Endothelial cell of umbilical vein (primary cell): ENCODE data around the gene CDKL4.

ENCODE experiments used
- EZH2 ChIP-seq: IDR thresholded peaks from 2 replicates; pipeline ENCODE4 v1.6.1; 2012; ENCODE audit warnings: borderline replicate concordance, low read depth, mild to moderate bottlenecking, moderate library complexity, low read length, inconsistent platforms; ENCODE audit not compliant: severe bottlenecking
- FOS ChIP-seq: IDR thresholded peaks from 2 replicates; pipeline ENCODE4 v1.6.1; 2011; ENCODE audit warnings: mild to moderate bottlenecking, low read length, moderate library complexity, borderline replicate concordance; ENCODE audit not compliant: insufficient read depth
- GATA2 ChIP-seq: IDR thresholded peaks from 2 replicates; pipeline ENCODE4 v1.7.0; 2011; ENCODE audit warnings: low read depth, mild to moderate bottlenecking, moderate library complexity, mixed read lengths, low read length; ENCODE audit not compliant: insufficient read length, insufficient read depth
- JUN ChIP-seq: IDR thresholded peaks from 2 replicates; pipeline ENCODE4 v1.6.1; 2011; ENCODE audit warnings: borderline replicate concordance, low read depth; ENCODE audit not compliant: insufficient read length, insufficient read depth
- MYC ChIP-seq: IDR thresholded peaks from one replicate; pipeline ENCODE4 v1.6.1; 2011; ENCODE audit warnings: mild to moderate bottlenecking, low read depth, low read length
- POLR2A ChIP-seq: IDR thresholded peaks from 2 replicates; pipeline ENCODE4 v1.6.1; 2012; ENCODE audit warnings: low read depth, mild to moderate bottlenecking, control low read depth, low read length
- POLR2AphosphoS5 ChIP-seq: IDR thresholded peaks from 2 replicates; pipeline ENCODE4 v1.6.1; 2012; ENCODE audit warnings: low read depth, mild to moderate bottlenecking, control low read depth, low read length, moderate library complexity; ENCODE audit not compliant: insufficient read depth
- TF ChIP-seq, protein P1 (sequence below), 2 donors: IDR thresholded peaks; 1 replicate in 1 of 2; 2 replicates in 1 of 2; pipeline ENCODE4 v1.5.1; 2011; ENCODE audit warnings: low read length in 2 of 2, mild to moderate bottlenecking in 2 of 2, moderate library complexity in 2 of 2, control low read depth in 1 of 2, inconsistent platforms in 1 of 2, low read depth in 1 of 2; ENCODE audit not compliant: insufficient read depth in 1 of 2; ENCODE audit errors: extremely low read depth in 1 of 2
- TF ChIP-seq, protein P2 (sequence below): IDR thresholded peaks from 2 replicates; pipeline ENCODE4 v1.6.1; 2011; ENCODE audit not compliant: insufficient read depth, insufficient read length

DNA sequence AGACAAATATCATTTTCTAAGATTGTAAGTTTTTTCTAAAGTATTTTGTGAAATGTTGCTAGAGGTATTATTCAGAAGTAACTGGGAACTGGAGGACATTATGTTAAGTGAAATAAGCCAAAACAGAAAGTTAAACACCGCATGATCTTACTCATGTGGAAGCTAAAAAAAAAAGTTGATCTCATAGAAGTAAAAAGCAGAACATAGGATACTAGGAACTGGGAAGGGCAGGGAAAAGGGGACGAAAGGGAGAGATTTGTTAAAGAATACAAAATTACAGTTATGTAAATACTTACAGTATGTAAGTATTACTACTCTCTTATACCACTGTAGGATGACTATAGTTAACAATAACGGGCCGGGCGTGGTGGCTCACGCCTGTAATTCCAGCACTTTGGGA lies 46.7 kb upstream of the CDKL4 start:
- TF ChIP-seq, protein P1, sequence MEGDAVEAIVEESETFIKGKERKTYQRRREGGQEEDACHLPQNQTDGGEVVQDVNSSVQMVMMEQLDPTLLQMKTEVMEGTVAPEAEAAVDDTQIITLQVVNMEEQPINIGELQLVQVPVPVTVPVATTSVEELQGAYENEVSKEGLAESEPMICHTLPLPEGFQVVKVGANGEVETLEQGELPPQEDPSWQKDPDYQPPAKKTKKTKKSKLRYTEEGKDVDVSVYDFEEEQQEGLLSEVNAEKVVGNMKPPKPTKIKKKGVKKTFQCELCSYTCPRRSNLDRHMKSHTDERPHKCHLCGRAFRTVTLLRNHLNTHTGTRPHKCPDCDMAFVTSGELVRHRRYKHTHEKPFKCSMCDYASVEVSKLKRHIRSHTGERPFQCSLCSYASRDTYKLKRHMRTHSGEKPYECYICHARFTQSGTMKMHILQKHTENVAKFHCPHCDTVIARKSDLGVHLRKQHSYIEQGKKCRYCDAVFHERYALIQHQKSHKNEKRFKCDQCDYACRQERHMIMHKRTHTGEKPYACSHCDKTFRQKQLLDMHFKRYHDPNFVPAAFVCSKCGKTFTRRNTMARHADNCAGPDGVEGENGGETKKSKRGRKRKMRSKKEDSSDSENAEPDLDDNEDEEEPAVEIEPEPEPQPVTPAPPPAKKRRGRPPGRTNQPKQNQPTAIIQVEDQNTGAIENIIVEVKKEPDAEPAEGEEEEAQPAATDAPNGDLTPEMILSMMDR (IDR thresholded peaks at IDR 0.05; ENCODE audit: extremely low read depth in 1 of 2, insufficient read depth in 1 of 2, low read depth in 1 of 2, low read length in 2 of 2), result no peak
- TF ChIP-seq POLR2A, result no peak
- no peak for TF ChIP-seq POLR2AphosphoS5
- no peak for TF ChIP-seq EZH2
- TF ChIP-seq MYC, result no peak
- TF ChIP-seq, protein P2, sequence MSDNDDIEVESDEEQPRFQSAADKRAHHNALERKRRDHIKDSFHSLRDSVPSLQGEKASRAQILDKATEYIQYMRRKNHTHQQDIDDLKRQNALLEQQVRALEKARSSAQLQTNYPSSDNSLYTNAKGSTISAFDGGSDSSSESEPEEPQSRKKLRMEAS, result no peak
- no peak for TF ChIP-seq FOS
- no peak for TF ChIP-seq GATA2
- no peak for TF ChIP-seq JUN
